HG02798 (cell line): Measurements from ENCODE around the gene SREBF1.

Source experiments
- ATAC-seq: cut with Tn5 transposase; IDR thresholded peaks from one replicate; pipeline ENCODE4 v1.9.1; 2021; ENCODE audit warnings: mild to moderate bottlenecking; ENCODE audit not compliant: unreplicated experiment, poor library complexity

Gene SREBF1

DNA sequence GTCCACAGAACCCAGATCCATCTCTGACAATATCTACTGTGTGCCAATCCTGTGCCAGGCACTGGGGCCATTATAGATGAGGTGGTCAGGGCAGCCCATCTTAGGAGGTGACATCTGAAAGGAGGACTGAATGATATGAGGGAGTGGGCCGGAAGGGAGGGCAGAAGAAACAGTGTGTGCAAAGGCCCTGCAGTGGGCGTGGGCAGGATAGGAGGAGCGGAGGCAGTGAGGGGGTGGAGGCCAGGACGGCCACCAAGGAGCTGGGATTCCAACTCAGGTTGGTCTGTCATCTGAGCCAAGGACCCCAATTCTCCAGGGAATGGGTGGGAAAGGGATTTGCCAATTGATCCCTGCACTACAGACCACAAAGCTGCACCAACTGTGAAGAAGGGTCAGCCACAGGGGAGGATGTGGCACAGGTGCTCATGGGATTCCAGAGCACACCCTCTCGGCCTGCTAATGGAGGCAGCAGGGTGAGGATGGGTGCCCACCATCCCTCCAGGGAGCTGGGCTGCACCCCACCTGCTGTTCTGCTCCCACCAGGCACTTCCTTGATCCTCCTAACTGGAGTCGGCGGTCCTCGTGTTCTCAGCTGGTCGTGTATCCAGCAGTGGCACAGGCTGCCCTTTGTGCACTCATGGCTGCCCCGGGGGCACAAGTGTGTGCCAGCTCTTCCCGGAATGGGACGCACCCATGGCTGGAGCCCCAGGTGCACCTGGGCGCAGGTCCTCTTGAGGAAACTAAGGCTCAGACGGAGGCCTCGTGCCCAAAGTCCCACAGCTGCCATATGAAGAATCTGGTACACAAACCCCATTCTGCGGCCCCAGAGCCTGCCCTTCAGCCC lies 9.6 kb downstream of the SREBF1 start:
- no peak for ATAC-seq

DNA sequence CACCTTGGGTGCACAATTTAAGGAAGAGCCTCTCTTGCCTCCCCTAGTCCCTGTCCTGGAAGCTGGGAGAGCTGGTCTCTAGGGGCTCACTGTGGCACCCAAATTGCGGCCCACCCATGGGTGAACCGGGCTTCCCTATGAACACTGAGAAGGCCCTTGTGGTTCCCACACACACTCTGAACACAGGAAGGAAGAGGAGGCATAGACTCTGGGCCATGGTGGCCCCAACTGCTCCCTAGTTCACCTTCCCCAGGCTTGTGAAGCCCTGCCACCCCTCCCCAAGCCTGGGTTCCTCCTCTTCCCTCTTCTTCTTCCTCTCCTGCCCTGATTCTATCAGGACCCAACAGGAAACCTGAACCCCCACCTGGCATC lies 10.5 kb downstream of the SREBF1 start:
- ATAC-seq: no peak

GRCh38 chr17:17824783-17825614 lies 11.8 kb downstream of the SREBF1 start:
- no peak for ATAC-seq

GRCh38 chr17:17824119-17824782 lies 12.5 kb downstream of the SREBF1 start:
- ATAC-seq: peak; percentile 8

DNA sequence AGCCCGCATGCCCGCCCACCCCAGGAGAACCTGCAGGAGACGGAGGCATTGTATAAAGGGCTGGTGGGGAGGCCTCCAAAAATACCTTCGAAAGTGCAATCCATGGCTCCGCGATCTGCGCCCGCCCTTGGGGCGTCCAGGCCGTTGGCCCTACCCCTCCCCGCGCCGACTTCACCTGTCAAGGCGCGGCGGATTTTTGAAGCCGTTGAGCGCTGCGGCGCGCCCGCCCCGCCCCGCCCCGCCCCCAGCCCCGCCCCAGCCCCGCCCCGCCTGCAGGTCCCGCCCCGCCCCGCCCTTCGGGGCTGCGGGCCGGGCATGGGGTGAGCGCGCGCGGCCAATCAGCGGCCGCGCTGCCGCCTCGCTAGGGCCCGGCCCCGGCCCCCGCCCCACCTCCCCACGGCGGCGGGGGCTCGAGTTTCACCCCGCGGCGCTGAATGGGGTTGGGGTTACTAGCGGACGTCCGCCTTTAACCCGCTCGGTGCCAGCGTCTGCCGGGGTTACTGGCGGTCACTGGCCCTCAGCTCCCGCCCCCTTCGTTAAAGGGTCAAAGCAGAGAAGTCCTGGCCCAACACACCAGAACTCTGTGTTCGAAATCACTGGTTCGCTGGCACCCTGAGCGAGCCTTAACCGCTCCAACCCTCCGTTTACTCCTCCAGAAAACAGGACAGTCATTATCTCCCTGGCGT lies 13.2 kb downstream of the SREBF1 start:
- peak; percentile 86 for ATAC-seq

- ATAC-seq: no peak
Observed at GRCh38 chr17:17822616-17823015, 14.2 kb downstream of the SREBF1 start.

DNA sequence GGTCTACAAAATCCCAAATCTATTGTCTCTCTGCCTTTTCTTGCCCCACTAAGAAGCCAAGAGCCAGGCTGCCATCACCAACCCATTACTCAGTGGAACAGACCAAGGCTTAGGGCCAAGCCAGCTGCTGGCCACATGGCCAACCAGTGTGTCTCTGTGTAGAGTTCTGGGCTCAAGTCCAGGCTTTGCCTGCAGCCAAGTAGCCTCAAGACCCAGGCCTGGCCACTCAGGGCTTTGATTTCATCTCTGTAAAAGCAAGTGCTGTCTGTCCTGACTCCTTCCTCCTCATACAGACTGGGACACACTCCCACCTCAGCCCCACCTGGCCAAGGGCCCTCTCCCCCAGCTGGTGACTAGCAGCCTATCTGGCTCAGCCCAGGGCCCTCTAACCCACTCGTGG lies 14.6 kb downstream of the SREBF1 start:
- ATAC-seq: no peak

DNA sequence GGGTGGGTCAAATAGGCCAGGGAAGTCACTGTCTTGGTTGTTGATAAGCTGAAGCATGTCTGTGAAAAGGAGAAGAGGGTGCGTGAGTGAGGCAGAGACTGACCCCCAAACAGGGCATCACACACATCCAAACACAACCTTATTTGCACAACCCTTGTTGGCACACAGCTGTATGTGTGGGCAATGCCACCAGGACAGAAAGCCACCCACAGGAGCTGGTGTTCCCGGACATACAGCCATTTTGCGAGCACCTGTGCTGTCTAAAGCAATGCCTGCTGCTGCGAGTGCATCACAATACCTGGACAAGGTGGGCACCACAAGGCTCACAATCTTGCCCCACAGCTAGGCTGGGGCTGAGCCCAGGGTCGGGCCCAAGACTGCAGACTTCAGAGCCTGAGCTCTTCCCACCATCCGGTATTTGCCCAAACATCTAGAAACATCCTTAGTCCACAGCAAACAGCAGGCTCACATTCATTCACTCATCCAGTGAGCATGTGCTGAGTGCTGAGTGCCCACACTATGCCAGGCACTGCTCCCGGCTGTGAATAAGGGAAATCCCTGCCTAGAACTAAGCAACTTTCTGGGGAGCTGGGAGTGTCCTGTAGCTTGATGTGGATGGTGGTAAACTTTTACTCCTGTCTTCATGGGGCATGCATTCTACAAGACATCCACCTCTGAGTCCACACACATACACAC lies 16.2 kb downstream of the SREBF1 start:
- ATAC-seq: no peak

- ATAC-seq: no peak
Observed at GRCh38 chr17:17820046-17820445, 16.7 kb downstream of the SREBF1 start.

GRCh38 chr17:17819561-17819995 lies 17.2 kb downstream of the SREBF1 start:
- peak; percentile 47 for ATAC-seq

GRCh38 chr17:17819111-17819510 lies 17.7 kb downstream of the SREBF1 start:
- no peak for ATAC-seq

- ATAC-seq: no peak
Observed at GRCh38 chr17:17818088-17818526, 18.7 kb downstream of the SREBF1 start.

DNA sequence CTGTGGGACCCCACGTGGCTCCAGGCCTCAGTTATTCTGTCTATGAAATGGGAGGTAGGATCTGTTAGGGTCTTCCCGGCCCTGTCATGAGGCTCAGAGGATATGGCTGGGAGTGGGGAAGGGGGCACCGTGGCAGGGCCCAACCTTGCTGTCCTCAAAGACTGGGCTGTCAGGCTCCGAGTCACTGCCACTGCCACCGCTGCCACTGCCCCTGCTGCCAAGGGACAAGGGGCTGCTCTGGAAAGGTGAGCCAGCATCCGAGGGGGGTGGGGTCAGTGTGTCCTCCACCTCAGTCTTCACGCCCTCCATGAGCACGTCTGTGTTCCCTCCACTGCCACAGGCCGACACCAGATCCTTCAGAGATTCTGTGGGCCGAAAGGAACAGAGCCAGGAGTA lies 19.2 kb downstream of the SREBF1 start:
- no peak for ATAC-seq

GRCh38 chr17:17816831-17817551 lies 19.8 kb downstream of the SREBF1 start:
- no peak for ATAC-seq

- ATAC-seq: no peak
Observed at GRCh38 chr17:17816240-17816814, 20.5 kb downstream of the SREBF1 start.

DNA sequence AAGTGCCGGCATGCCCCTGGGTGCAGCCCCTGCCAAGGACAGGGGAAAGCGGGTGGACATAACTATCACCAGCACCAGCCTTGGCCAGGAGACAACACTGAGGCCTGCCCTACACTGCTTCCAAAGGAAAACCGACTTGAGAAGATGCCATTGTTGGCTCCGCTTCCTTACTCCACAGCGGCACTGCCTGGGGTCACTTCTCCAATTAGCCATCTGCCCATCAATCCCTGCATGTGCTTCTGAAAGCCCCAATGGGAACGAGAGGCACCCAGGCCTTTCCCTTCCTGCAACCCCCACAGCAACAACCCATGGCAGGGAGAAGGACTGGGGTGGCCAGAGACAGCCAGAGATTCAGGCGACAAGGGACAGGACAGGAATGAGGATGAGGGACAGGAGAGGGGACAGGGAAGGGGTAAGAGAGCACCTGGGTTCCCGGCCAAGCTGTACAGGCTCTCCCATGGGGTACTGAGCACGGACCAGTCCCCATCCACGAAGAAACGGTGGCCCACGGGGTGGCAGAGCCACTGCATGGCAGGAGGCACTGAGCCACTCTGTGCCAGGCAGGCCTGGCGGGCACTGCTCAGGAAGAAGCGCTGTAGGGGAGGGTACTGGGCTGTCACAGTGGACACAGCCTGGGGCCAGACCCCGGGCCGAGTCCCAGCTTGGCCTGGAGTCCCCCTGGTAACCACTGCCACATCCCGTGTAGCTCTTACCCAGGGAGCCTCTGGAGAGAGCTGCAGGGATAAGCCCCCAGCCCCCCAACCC lies 21.2 kb downstream of the SREBF1 start:
- ATAC-seq: no peak

DNA sequence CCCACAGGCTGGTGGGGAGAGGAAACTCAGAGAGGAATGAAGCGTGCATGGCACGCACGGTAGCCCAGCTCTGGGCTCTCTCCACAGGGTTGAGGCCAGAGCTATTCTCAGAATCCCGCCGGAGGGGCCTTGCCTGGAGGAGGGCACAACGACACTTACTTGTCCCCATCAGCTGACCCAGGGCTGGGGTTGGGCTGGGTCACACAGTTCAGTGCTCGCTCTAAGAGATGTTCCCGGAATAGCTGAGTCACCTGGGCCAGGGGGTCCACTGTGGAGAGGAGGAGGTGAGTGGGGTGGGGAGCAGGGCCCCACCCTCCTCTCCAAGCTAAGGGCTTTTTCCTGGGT lies 21.8 kb downstream of the SREBF1 start:
- ATAC-seq: no peak
